ENCODE data around the gene SLC25A29.
A peak's percentile ranks its signal among the peaks of the same experiment; 100 is the strongest.
"Not testable (repeated sequence)": the region's sequence is repeated elsewhere in the genome, so short reads cannot be mapped to it uniquely, and the experiment has no call there.

SLC25A29 gene

DNA sequence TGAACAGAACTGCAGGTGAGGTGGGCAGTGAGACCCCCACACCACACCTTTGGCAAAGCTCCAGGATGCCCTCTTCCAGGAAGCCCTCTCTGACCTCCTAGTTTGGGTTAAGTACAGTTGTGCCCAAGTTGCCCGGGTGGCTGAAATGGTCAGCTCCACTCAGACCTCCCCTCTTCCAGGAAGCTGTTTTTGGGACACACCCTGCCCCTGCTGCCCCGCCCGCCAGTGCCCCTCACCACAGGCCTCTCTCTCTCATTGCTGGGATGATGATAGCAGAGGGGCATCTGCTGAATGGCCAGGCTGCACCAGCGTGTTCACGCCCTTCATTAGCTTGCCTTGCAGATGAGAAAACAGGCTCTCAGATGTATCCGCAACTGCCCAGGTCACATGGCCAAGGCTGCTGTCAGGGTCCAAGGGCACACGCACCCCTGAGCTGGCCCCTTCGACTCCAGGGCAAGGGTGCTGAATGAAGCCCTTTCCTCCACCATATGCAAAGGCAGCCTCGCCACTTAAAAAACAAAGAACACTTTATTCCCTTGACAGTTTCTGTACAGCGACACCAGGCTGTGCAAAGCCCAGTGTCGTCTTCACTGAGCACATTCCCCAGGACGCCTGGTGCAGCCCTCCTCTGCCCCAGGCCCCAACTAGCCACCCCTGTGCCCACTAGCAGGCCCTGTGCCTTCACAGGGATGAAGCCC is 15.5 kb downstream of the SLC25A29 start:
- ChIA-PET CTCF (interaction anchor here (0.6 kb wide), 1 partner anchor 350 kb away, joined by 6 read pairs; no protein-coding TSS in a partner anchor), POLR2A (ENCODE audit: low non-redundant PET) (no interaction called here)
- TF ChIP-seq CTCF (conservative IDR thresholded peaks at IDR 0.05; ENCODE audit: low read depth): no peak
- DNase-seq (ENCODE audit: low spot score): no peak
- peak overlapping the region; percentile 44 for H3K27ac ChIP-seq

GRCh38 chr14:100289916-100290606 is 16.2 kb downstream of the SLC25A29 start:
- POLR2A ChIA-PET (ENCODE audit: low non-redundant PET): no interaction called here

GRCh38 chr14:100288382-100289185 is 17.7 kb downstream of the SLC25A29 start:
- H3K27ac ChIP-seq: peak overlapping the region; percentile 79
- CTCF ChIA-PET: interaction anchor here (0.6 kb wide), 1 partner anchor 89 kb away, joined by 3 read pairs; no protein-coding TSS in a partner anchor
- no peak for TF ChIP-seq CTCF (conservative IDR thresholded peaks at IDR 0.05; ENCODE audit: low read depth)
- POLR2A ChIA-PET (ENCODE audit: low non-redundant PET): no interaction called here
- DNase-seq (ENCODE audit: low spot score): no peak

More at GRCh38 chr14:100289916-100290606, 16.2 kb downstream of the SLC25A29 start:
- CTCF ChIA-PET: no interaction called here
- TF ChIP-seq CTCF (conservative IDR thresholded peaks at IDR 0.05; ENCODE audit: low read depth): no peak
- no peak for DNase-seq (ENCODE audit: low spot score)
- H3K27ac ChIP-seq: peak overlapping the region; percentile 44

GRCh38 chr14:100287998-100288295 is 18.3 kb downstream of the SLC25A29 start:
- DNase-seq (ENCODE audit: low spot score); POLR2A ChIA-PET (ENCODE audit: low non-redundant PET): not testable (repeated sequence)
- peak overlapping the region; percentile 79 for H3K27ac ChIP-seq
- CTCF ChIA-PET: interaction anchor here (0.6 to 0.7 kb wide), 2 partner anchors 48 to 90 kb away, joined by 3 to 11 read pairs; no protein-coding TSS in a partner anchor

DNA sequence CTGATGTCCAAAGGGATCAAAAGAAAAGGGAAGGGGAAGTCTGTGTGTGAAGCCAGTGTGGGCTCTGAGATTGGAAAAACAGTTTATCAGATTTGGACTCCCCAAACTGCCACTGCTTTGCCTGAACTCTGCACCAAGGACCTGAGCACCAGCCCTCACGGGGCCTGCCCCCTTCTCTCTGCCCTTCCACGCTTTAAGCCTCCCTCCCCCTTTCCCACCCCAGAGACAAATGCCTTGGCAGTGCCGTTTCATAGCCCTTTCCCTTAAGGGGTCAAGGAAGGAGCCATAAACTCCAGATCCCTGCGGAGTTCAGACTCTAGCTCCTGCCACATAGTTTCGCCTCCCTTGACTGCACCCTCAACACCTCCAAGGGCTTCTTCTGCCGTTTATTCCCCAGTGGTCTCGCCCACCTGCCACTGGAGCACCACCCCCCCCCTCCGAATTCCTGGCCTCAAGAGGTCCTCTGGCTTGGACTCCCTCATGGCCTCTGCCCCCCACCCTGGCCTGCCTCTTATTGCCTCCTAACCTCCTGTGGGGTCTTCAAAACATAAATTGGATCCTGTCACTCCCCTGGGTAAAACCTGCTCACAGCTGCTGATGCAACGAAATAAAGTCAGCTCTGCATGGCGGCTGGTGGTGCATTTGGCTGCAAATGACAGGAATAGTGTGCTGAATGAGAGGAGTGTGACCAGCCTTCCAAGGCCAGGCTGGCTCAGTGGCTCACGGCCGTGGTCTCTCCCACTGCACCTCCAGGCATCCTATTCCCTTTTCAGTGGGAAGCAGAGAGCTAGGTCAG is 18.8 kb downstream of the SLC25A29 start:
- POLR2A ChIA-PET (ENCODE audit: low non-redundant PET): no interaction called here
- CTCF ChIA-PET: interaction anchor here (0.6 to 2.0 kb wide), 3 partner anchors 8 to 614 kb away, joined by 3 to 11 read pairs (median 7); no protein-coding TSS in a partner anchor
- peak overlapping the region; percentile 79 for H3K27ac ChIP-seq

More for the DNA sequence above, 18.8 kb downstream of the SLC25A29 start:
- no peak for TF ChIP-seq CTCF (conservative IDR thresholded peaks at IDR 0.05; ENCODE audit: low read depth)
- no peak for DNase-seq (ENCODE audit: low spot score)
